Measurements from ENCODE around the gene RNF8.

DNA sequence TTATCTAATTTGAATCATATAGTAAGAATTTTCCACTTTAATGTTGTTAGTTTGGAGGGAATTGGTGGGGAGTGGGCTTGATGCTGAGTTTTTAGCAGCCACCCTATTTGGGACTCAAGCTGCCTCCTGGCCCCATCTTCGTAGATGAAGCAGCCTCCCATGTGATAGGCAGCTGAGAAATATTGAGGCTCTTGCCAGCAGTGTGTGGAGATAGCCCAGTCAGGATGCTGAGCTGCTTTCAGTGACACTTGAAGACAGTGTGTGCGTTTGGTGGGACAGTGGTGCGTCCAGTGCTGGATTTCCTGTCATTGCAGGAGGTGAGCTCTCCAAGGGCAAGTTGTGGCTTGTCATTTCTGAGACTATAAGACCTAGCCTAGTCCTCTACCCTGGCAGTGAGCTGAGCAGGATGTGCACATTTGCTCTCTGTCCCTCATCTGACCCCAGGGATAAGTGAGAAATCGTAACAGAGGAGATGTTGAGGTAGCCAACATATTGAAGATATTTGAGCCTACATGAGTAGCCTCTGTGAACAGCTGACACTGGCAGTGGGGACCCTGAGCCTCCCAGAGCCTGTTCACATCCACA lies 47.9 kb upstream of the RNF8 start:
- TF ChIP-seq MAFK (IDR thresholded peaks at IDR 0.05; ENCODE audit: low read depth, low read length) (no peak), RFX5 (IDR thresholded peaks at IDR 0.05; ENCODE audit: low read depth, low read length) (no peak)
- TF ChIP-seq, protein P1, sequence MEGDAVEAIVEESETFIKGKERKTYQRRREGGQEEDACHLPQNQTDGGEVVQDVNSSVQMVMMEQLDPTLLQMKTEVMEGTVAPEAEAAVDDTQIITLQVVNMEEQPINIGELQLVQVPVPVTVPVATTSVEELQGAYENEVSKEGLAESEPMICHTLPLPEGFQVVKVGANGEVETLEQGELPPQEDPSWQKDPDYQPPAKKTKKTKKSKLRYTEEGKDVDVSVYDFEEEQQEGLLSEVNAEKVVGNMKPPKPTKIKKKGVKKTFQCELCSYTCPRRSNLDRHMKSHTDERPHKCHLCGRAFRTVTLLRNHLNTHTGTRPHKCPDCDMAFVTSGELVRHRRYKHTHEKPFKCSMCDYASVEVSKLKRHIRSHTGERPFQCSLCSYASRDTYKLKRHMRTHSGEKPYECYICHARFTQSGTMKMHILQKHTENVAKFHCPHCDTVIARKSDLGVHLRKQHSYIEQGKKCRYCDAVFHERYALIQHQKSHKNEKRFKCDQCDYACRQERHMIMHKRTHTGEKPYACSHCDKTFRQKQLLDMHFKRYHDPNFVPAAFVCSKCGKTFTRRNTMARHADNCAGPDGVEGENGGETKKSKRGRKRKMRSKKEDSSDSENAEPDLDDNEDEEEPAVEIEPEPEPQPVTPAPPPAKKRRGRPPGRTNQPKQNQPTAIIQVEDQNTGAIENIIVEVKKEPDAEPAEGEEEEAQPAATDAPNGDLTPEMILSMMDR (conservative IDR thresholded peaks at IDR 0.05; ENCODE audit: low read depth, low read length) = no peak

Data from IMR-90 (cell line).